ENCODE results near the gene RGS7. TPM values are rescaled to one million over a fixed set of nuclear protein-coding genes. Genes with fewer than 3 reads are reported as not detected.

The RGS7 gene
- total RNA-seq, 2 experiments from 2014 or later = not detected

DNA sequence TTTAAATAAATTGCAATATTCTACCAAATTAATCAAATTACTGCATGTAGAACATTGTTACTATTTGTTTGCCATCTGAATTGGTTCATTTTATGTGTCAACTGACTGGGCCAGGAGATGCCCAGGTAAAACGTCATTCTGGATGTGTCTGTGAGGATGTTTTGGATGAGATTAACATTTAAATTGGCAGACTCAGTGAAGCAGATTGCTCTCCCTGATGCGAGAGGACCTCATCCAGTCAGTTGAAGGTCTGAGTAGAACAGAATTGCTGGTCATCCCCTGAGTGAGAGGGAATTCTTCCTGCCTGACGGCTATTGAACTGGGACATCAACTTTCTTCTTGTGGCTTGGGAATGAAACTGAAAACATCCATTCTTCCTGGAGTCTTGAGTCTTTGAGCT lies 623.0 kb downstream of the RGS7 start:
- Histone ChIP-seq H3K9me3 (ENCODE audit: low read length) (no peaks in the 10 kb centered on the region), H3K79me2 (ENCODE audit: insufficient read depth, low read depth, low read length) (no peaks in the 10 kb centered on the region), H3K27ac (ENCODE audit: low read depth, low read length, poor library complexity, severe bottlenecking) (no peak overlapping the region), H3K36me3 (ENCODE audit: insufficient read depth, low read length) (no peaks in the 10 kb centered on the region), H4K20me1 (ENCODE audit: insufficient read depth, low read length) (no peaks in the 10 kb centered on the region), H3K4me3 (ENCODE audit: low read depth, low read length, poor library complexity, severe bottlenecking) (no peak overlapping the region), H3K9me2 (ENCODE audit: insufficient read depth, low read length) (no peaks in the 10 kb centered on the region), H2AFZ (ENCODE audit: low read length) (no peak overlapping the region), H3K4me2 (ENCODE audit: low read length) (no peak overlapping the region), H3K4me1 (ENCODE audit: insufficient read depth, low read length, poor library complexity, severe bottlenecking) (no peaks in the 10 kb centered on the region)
- TF ChIP-seq, protein P1, sequence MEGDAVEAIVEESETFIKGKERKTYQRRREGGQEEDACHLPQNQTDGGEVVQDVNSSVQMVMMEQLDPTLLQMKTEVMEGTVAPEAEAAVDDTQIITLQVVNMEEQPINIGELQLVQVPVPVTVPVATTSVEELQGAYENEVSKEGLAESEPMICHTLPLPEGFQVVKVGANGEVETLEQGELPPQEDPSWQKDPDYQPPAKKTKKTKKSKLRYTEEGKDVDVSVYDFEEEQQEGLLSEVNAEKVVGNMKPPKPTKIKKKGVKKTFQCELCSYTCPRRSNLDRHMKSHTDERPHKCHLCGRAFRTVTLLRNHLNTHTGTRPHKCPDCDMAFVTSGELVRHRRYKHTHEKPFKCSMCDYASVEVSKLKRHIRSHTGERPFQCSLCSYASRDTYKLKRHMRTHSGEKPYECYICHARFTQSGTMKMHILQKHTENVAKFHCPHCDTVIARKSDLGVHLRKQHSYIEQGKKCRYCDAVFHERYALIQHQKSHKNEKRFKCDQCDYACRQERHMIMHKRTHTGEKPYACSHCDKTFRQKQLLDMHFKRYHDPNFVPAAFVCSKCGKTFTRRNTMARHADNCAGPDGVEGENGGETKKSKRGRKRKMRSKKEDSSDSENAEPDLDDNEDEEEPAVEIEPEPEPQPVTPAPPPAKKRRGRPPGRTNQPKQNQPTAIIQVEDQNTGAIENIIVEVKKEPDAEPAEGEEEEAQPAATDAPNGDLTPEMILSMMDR (conservative IDR thresholded peaks at IDR 0.05; ENCODE audit: low read length) = no peak
- TF ChIP-seq EZH2phosphoT487 (IDR thresholded peaks at IDR 0.05; ENCODE audit: borderline replicate concordance, low read depth, low read length) = no peak
- no peak for DNase-seq (ENCODE audit: low spot score)
- ChIA-PET POLR2A (interaction anchor here (0.5 kb wide), 1 partner anchor 917 kb away, joined by 3 read pairs; no protein-coding TSS in a partner anchor), CTCF (ENCODE audit: unreplicated experiment) (no interaction called here)
- BruUV-seq (replicated peaks) = no TSS peak
- intact Hi-C loops (cut with micrococcal nuclease; ENCODE audit: unreplicated experiment) = loop anchor here (5.0 to 10.0 kb wide), 2 partner anchors 211 to 753 kb away; no protein-coding TSS in a partner anchor

DNA sequence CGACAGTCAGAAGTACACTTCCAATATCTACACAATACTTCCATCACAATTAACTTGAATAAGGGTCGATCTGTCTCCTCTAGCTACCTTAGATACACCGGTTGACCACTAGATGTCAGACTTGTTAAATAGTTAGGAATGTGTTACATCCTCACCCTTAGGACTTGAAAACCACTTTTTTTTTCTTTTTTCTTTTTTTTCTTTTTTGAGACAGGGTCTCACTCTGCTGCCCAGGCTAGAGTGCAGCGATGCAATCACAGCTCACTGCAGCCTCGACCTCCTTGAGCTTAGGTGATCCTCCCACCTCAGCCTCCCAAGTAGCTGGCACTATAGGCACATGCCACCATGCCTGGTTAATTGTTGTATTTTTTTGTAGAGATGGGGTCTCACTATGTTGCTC lies 624.6 kb downstream of the RGS7 start:
- no peaks in the 10 kb centered on the region for H3K9me2 ChIP-seq (ENCODE audit: insufficient read depth, low read length)
- H3K36me3 ChIP-seq (ENCODE audit: insufficient read depth, low read length) = no peaks in the 10 kb centered on the region
- H3K9me3 ChIP-seq (ENCODE audit: low read length) = no peaks in the 10 kb centered on the region
- no peaks in the 10 kb centered on the region for H3K4me1 ChIP-seq (ENCODE audit: insufficient read depth, low read length, poor library complexity, severe bottlenecking)
- BruUV-seq (replicated peaks) = no TSS peak
- peak; percentile 60 for DNase-seq (ENCODE audit: low spot score)
- CTCF ChIA-PET (ENCODE audit: unreplicated experiment) = no interaction called here
- TF ChIP-seq EZH2phosphoT487 (IDR thresholded peaks at IDR 0.05; ENCODE audit: borderline replicate concordance, low read depth, low read length) = no peak
- TF ChIP-seq, protein P1 (conservative IDR thresholded peaks at IDR 0.05; ENCODE audit: low read length) = peak; percentile 79
- no peak overlapping the region for H2AFZ ChIP-seq (ENCODE audit: low read length)
- POLR2A ChIA-PET = no interaction called here
- no peak overlapping the region for H3K4me2 ChIP-seq (ENCODE audit: low read length)
- intact Hi-C loops (cut with micrococcal nuclease; ENCODE audit: unreplicated experiment) = loop anchor here (5.0 to 10.0 kb wide), 2 partner anchors 212 to 755 kb away; no protein-coding TSS in a partner anchor
- H3K4me3 ChIP-seq (ENCODE audit: low read depth, low read length, poor library complexity, severe bottlenecking) = no peak overlapping the region
- no peak overlapping the region for H3K27ac ChIP-seq (ENCODE audit: low read depth, low read length, poor library complexity, severe bottlenecking)
- no peaks in the 10 kb centered on the region for H3K79me2 ChIP-seq (ENCODE audit: insufficient read depth, low read depth, low read length)
- H4K20me1 ChIP-seq (ENCODE audit: insufficient read depth, low read length) = no peaks in the 10 kb centered on the region

Small RNAs within 50 kb of the gene (microRNA-seq; reads per million reads assigned to microRNA genes)
- gene MIR3123 (ENCODE audit: borderline replicate concordance) = not detected

Small RNAs within 50 kb of the gene (small RNA-seq; reads per million reads assigned to genes)
- gene MIR3123 = not detected

Other genes with a start within 250 kb of the RGS7 start
- 44.0 and 45.5 TPM in 2 replicates for gene FH, start 162.6 kb upstream of the RGS7 start, total RNA-seq (2014; rRNA removed; shearing (Covaris generic))
- gene FH, start 162.6 kb upstream of the RGS7 start, total RNA-seq (2022) = 72.1 and 74.6 TPM in 2 replicates
- 3.2 and 5.5 TPM in 2 replicates for gene KMO, start 175.2 kb upstream of the RGS7 start, total RNA-seq (2014; rRNA removed; shearing (Covaris generic))
- 10.4 and 14.2 TPM in 2 replicates for gene KMO, start 175.2 kb upstream of the RGS7 start, total RNA-seq (2022)